ENCODE results near the gene PIWIL4. TPM values are rescaled to one million over a fixed set of nuclear protein-coding genes. Genes with fewer than 3 reads are reported as not detected.

Gene PIWIL4
- total RNA-seq, 1 experiment from 2014 or later: 0.15 TPM

GRCh38 chr11:94583213-94583865 lies 16.2 kb downstream of the PIWIL4 start:
- no TSS peak for BruUV-seq (replicated peaks)
- H3K4me2 ChIP-seq (ENCODE audit: low read length): no peak overlapping the region
- no peak overlapping the region for H3K4me3 ChIP-seq (ENCODE audit: low read length)
- no peaks in the 10 kb centered on the region for H3K9me3 ChIP-seq (ENCODE audit: low read length)
- ATAC-seq (no peak), DNase-seq (no peak)
- CTCF ChIA-PET: no interaction called here
- no peak overlapping the region for H3K27ac ChIP-seq (ENCODE audit: low read length)
- no peak overlapping the region for H3K9ac ChIP-seq (ENCODE audit: low read length)
- H4K20me1 ChIP-seq (ENCODE audit: low read length): no peaks in the 10 kb centered on the region
- intact Hi-C loops (cut with micrococcal nuclease): no loop called here
- H3F3A ChIP-seq (ENCODE audit: low read length, unreplicated experiment): no peaks in the 10 kb centered on the region
- H2AFZ ChIP-seq (ENCODE audit: low read length): no peak overlapping the region
- H3K4me1 ChIP-seq (ENCODE audit: insufficient read depth, low read length): no peaks in the 10 kb centered on the region
- H3K36me3 ChIP-seq (ENCODE audit: low read depth, low read length): no peaks in the 10 kb centered on the region
- no peak for TF ChIP-seq EZH2phosphoT487 (IDR thresholded peaks at IDR 0.05; ENCODE audit: borderline replicate concordance, low read length)
- no peak for TF ChIP-seq EZH2 (IDR thresholded peaks at IDR 0.05; ENCODE audit: low read length, unreplicated experiment)
- TF ChIP-seq CTCF (conservative IDR thresholded peaks at IDR 0.05; ENCODE audit: low read depth, low read length): no peak
- POLR2A ChIA-PET (ENCODE audit: unreplicated experiment): interaction anchor here (0.6 kb wide), 1 partner anchor 59 kb away, joined by 3 read pairs; no protein-coding TSS in a partner anchor
- no peaks in the 10 kb centered on the region for H3K9me2 ChIP-seq (replicated peaks; ENCODE audit: low read length)
- H3K79me2 ChIP-seq (ENCODE audit: low read length): no peaks in the 10 kb centered on the region
- no peaks in the 10 kb centered on the region for H3K27me3 ChIP-seq (ENCODE audit: low read length)

GRCh38 chr11:94583866-94584500 lies 16.8 kb downstream of the PIWIL4 start:
- DNase-seq (no peak), ATAC-seq (no peak)
- H3K27me3 ChIP-seq (ENCODE audit: low read length): no peaks in the 10 kb centered on the region
- no peak overlapping the region for H3K9ac ChIP-seq (ENCODE audit: low read length)
- ChIA-PET POLR2A (ENCODE audit: unreplicated experiment) (interaction anchor here (0.6 kb wide), 1 partner anchor 60 kb away, joined by 3 read pairs; no protein-coding TSS in a partner anchor), CTCF (no interaction called here)
- no peak overlapping the region for H3K4me3 ChIP-seq (ENCODE audit: low read length)
- H3K27ac ChIP-seq (ENCODE audit: low read length): no peak overlapping the region
- no peaks in the 10 kb centered on the region for H3K9me2 ChIP-seq (replicated peaks; ENCODE audit: low read length)
- H3K9me3 ChIP-seq (ENCODE audit: low read length): no peaks in the 10 kb centered on the region
- H3K36me3 ChIP-seq (ENCODE audit: low read depth, low read length): no peaks in the 10 kb centered on the region
- no peaks in the 10 kb centered on the region for H3K79me2 ChIP-seq (ENCODE audit: low read length)
- BruUV-seq (replicated peaks): no TSS peak
- intact Hi-C loops (cut with micrococcal nuclease): no loop called here
- no peaks in the 10 kb centered on the region for H4K20me1 ChIP-seq (ENCODE audit: low read length)
- no peak overlapping the region for H3K4me2 ChIP-seq (ENCODE audit: low read length)
- TF ChIP-seq EZH2phosphoT487 (IDR thresholded peaks at IDR 0.05; ENCODE audit: borderline replicate concordance, low read length) (no peak), CTCF (conservative IDR thresholded peaks at IDR 0.05; ENCODE audit: low read depth, low read length) (no peak), EZH2 (IDR thresholded peaks at IDR 0.05; ENCODE audit: low read length, unreplicated experiment) (no peak)
- no peak overlapping the region for H2AFZ ChIP-seq (ENCODE audit: low read length)
- no peaks in the 10 kb centered on the region for H3F3A ChIP-seq (ENCODE audit: low read length, unreplicated experiment)
- H3K4me1 ChIP-seq (ENCODE audit: insufficient read depth, low read length): no peaks in the 10 kb centered on the region

GRCh38 chr11:94584978-94585377 lies 17.8 kb downstream of the PIWIL4 start:
- H3K9me3 ChIP-seq (ENCODE audit: low read length): no peaks in the 10 kb centered on the region
- no TSS peak for BruUV-seq (replicated peaks)
- POLR2A ChIA-PET (ENCODE audit: unreplicated experiment): no interaction called here
- no peaks in the 10 kb centered on the region for H4K20me1 ChIP-seq (ENCODE audit: low read length)
- no peak for DNase-seq
- no peaks in the 10 kb centered on the region for H3K36me3 ChIP-seq (ENCODE audit: low read depth, low read length)
- H3K9me2 ChIP-seq (replicated peaks; ENCODE audit: low read length): no peaks in the 10 kb centered on the region
- H3K4me3 ChIP-seq (ENCODE audit: low read length): no peak overlapping the region
- no peak overlapping the region for H2AFZ ChIP-seq (ENCODE audit: low read length)
- no peak overlapping the region for H3K9ac ChIP-seq (ENCODE audit: low read length)
- TF ChIP-seq CTCF (conservative IDR thresholded peaks at IDR 0.05; ENCODE audit: low read depth, low read length): no peak
- no peak for TF ChIP-seq EZH2 (IDR thresholded peaks at IDR 0.05; ENCODE audit: low read length, unreplicated experiment)
- no peak for TF ChIP-seq EZH2phosphoT487 (IDR thresholded peaks at IDR 0.05; ENCODE audit: borderline replicate concordance, low read length)
- no peak overlapping the region for H3K4me2 ChIP-seq (ENCODE audit: low read length)
- CTCF ChIA-PET: interaction anchor here (0.6 kb wide), 1 partner anchor 48 kb away, joined by 3 read pairs; no protein-coding TSS in a partner anchor
- ATAC-seq: no peak
- peaks cover 8% of the 10 kb centered on the region; the same call in 1 of the 2 replicates for H3K27me3 ChIP-seq (ENCODE audit: low read length)
- no peaks in the 10 kb centered on the region for H3K4me1 ChIP-seq (ENCODE audit: insufficient read depth, low read length)
- no peaks in the 10 kb centered on the region for H3F3A ChIP-seq (ENCODE audit: low read length, unreplicated experiment)
- no peak overlapping the region for H3K27ac ChIP-seq (ENCODE audit: low read length)
- no peaks in the 10 kb centered on the region for H3K79me2 ChIP-seq (ENCODE audit: low read length)
- intact Hi-C loops (cut with micrococcal nuclease): no loop called here
